ENCODE measurements around the gene LRRC17. TPM values are rescaled to one million over a fixed set of nuclear protein-coding genes. Genes with fewer than 3 reads are reported as not detected.

Gene LRRC17
- polyA plus RNA-seq, 1 donor from 2014 or later, result 6.7 TPM

- H3K36me3 ChIP-seq (ENCODE audit: insufficient read depth, low read length), result no peaks in the 10 kb centered on the region
- H3K9ac ChIP-seq (ENCODE audit: low read length), result no peak overlapping the region
- no peak overlapping the region for H3K4me2 ChIP-seq (ENCODE audit: low read length)
- H4K20me1 ChIP-seq (ENCODE audit: insufficient read depth), result no peaks in the 10 kb centered on the region
- H3K9me3 ChIP-seq (ENCODE audit: low read length), result no peaks in the 10 kb centered on the region
- no peak for TF ChIP-seq POLR2AphosphoS5 (IDR thresholded peaks at IDR 0.05)
- no peak for TF ChIP-seq RAD21 (conservative IDR thresholded peaks at IDR 0.05)
- no peaks in the 10 kb centered on the region for H3F3A ChIP-seq (ENCODE audit: insufficient read depth, low read length, poor library complexity, severe bottlenecking)
- H3K27me3 ChIP-seq (ENCODE audit: insufficient read depth, low read depth, low read length), result no peaks in the 10 kb centered on the region
- no peak overlapping the region for H3K27ac ChIP-seq (ENCODE audit: low read length)
- H2AFZ ChIP-seq (ENCODE audit: low read depth, low read length), result no peak overlapping the region
- H3K9me2 ChIP-seq (ENCODE audit: insufficient read depth, low read length), result no peaks in the 10 kb centered on the region
- H3K4me3 ChIP-seq (ENCODE audit: low read length), result no peak overlapping the region
- H3K79me2 ChIP-seq (replicated peaks; ENCODE audit: insufficient read depth, low read length), result no peaks in the 10 kb centered on the region
Measured at GRCh38 chr7:102873470-102874165, 39.2 kb upstream of the LRRC17 start.

- Histone ChIP-seq H3K9me2 (ENCODE audit: insufficient read depth, low read length) (no peaks in the 10 kb centered on the region), H3F3A (ENCODE audit: insufficient read depth, low read length, poor library complexity, severe bottlenecking) (no peaks in the 10 kb centered on the region), H3K36me3 (ENCODE audit: insufficient read depth, low read length) (no peaks in the 10 kb centered on the region), H3K9me3 (ENCODE audit: low read length) (no peaks in the 10 kb centered on the region), H3K9ac (ENCODE audit: low read length) (no peak overlapping the region), H4K20me1 (ENCODE audit: insufficient read depth) (no peaks in the 10 kb centered on the region), H3K79me2 (replicated peaks; ENCODE audit: insufficient read depth, low read length) (no peaks in the 10 kb centered on the region), H3K27ac (ENCODE audit: low read length) (no peak overlapping the region), H3K4me3 (ENCODE audit: low read length) (no peak overlapping the region), H2AFZ (ENCODE audit: low read depth, low read length) (no peak overlapping the region), H3K27me3 (ENCODE audit: insufficient read depth, low read depth, low read length) (no peaks in the 10 kb centered on the region), H3K4me2 (ENCODE audit: low read length) (no peak overlapping the region)
- TF ChIP-seq POLR2AphosphoS5 (IDR thresholded peaks at IDR 0.05) (no peak), CTCF (IDR thresholded peaks at IDR 0.05; ENCODE audit: poor library complexity, severe bottlenecking) (no peak), EZH2 (IDR thresholded peaks at IDR 0.05; ENCODE audit: borderline replicate concordance, insufficient read depth, low read length, poor library complexity, severe bottlenecking) (no peak), EP300 (conservative IDR thresholded peaks at IDR 0.05; ENCODE audit: poor library complexity, severe bottlenecking) (no peak), MXI1 (conservative IDR thresholded peaks at IDR 0.05; ENCODE audit: poor library complexity, severe bottlenecking) (no peak), SMC3 (conservative IDR thresholded peaks at IDR 0.05; ENCODE audit: poor library complexity) (no peak), RAD21 (conservative IDR thresholded peaks at IDR 0.05) (no peak)
- TF ChIP-seq, protein P1, sequence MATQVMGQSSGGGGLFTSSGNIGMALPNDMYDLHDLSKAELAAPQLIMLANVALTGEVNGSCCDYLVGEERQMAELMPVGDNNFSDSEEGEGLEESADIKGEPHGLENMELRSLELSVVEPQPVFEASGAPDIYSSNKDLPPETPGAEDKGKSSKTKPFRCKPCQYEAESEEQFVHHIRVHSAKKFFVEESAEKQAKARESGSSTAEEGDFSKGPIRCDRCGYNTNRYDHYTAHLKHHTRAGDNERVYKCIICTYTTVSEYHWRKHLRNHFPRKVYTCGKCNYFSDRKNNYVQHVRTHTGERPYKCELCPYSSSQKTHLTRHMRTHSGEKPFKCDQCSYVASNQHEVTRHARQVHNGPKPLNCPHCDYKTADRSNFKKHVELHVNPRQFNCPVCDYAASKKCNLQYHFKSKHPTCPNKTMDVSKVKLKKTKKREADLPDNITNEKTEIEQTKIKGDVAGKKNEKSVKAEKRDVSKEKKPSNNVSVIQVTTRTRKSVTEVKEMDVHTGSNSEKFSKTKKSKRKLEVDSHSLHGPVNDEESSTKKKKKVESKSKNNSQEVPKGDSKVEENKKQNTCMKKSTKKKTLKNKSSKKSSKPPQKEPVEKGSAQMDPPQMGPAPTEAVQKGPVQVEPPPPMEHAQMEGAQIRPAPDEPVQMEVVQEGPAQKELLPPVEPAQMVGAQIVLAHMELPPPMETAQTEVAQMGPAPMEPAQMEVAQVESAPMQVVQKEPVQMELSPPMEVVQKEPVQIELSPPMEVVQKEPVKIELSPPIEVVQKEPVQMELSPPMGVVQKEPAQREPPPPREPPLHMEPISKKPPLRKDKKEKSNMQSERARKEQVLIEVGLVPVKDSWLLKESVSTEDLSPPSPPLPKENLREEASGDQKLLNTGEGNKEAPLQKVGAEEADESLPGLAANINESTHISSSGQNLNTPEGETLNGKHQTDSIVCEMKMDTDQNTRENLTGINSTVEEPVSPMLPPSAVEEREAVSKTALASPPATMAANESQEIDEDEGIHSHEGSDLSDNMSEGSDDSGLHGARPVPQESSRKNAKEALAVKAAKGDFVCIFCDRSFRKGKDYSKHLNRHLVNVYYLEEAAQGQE (IDR thresholded peaks at IDR 0.05; ENCODE audit: borderline replicate concordance), result no peak
Measured at GRCh38 chr7:102874166-102874829, 38.5 kb upstream of the LRRC17 start.

All from neural cell (in vitro differentiated cells).